ENCODE results near the gene ZNF79. TPM values are rescaled to one million over a fixed set of nuclear protein-coding genes. Genes with fewer than 3 reads are reported as not detected.

ZNF79 gene
- total RNA-seq, 4 donors from 2014 or later: 5.3 to 16.3 (median 12.7) TPM

DNA sequence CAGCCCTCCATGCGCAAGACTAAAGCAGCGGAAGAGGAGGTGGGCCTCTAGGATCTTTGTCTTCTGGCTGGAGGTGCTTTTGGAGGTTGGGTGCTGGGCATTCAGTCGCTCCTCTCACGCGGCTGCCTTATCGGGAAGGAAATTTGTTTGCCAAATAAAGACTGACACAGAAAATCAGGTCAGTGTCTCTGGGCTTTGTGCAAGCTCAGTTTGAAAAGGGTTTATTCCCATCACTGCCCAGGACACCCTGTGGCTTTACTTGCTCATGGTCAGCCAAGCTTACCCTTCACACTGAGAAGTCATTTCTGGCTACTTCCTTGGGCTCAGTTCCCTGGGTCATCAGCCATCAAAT lies 16.7 kb upstream of the ZNF79 start:
- Histone ChIP-seq H3K27ac (no peak overlapping the region), H3K36me3 (peaks cover 0 to 61% of the 10 kb centered on the region in 2 donors)
- no peak for ATAC-seq

DNA sequence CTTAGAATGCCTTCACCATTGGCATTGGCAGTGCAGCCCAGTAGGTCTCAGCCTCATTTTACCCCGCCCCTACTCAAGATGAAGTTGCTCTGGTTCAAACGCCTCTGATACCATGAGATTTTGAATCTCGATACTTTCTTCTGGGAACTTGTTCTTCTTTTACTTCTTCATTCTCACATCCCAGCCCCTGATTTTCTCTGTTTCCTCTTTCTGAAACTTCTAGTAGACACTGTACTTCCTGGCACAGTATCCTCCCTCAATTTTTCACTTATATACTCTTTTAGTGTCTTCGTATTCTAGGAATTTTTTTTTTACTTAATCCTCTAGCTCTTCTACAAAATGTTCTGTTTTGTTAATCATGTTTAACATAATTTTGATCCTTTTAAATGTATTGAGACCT lies 13.1 kb upstream of the ZNF79 start:
- Histone ChIP-seq H3K27me3 (no peaks in the 10 kb centered on the region), H3K4me3 (no peak overlapping the region), H3K27ac (no peak overlapping the region), H3K4me1 (no peaks in the 10 kb centered on the region), H3K36me3 (peaks cover 0 to 25% of the 10 kb centered on the region in 2 donors), H3K9me3 (no peaks in the 10 kb centered on the region)
- ATAC-seq: no peak
- TF ChIP-seq POLR2A (IDR thresholded peaks at IDR 0.05): no peak
- no peak for TF ChIP-seq EP300 (IDR thresholded peaks at IDR 0.05)
- TF ChIP-seq, protein P1, sequence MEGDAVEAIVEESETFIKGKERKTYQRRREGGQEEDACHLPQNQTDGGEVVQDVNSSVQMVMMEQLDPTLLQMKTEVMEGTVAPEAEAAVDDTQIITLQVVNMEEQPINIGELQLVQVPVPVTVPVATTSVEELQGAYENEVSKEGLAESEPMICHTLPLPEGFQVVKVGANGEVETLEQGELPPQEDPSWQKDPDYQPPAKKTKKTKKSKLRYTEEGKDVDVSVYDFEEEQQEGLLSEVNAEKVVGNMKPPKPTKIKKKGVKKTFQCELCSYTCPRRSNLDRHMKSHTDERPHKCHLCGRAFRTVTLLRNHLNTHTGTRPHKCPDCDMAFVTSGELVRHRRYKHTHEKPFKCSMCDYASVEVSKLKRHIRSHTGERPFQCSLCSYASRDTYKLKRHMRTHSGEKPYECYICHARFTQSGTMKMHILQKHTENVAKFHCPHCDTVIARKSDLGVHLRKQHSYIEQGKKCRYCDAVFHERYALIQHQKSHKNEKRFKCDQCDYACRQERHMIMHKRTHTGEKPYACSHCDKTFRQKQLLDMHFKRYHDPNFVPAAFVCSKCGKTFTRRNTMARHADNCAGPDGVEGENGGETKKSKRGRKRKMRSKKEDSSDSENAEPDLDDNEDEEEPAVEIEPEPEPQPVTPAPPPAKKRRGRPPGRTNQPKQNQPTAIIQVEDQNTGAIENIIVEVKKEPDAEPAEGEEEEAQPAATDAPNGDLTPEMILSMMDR (IDR thresholded peaks at IDR 0.05): no peak
- TF ChIP-seq POLR2AphosphoS5 (IDR thresholded peaks at IDR 0.05): no peak
- WGBS, 2 donors (ENCODE audit: low coverage in 1 of 2): 60 to 91% methylated on average over 1 to 4 of the region's 4 CpGs

More for the DNA sequence above, 16.7 kb upstream of the ZNF79 start:
- no peak for TF ChIP-seq POLR2A (IDR thresholded peaks at IDR 0.05)
- no peak for TF ChIP-seq EP300 (IDR thresholded peaks at IDR 0.05)
- no peak for TF ChIP-seq POLR2AphosphoS5 (IDR thresholded peaks at IDR 0.05)
- TF ChIP-seq, protein P1 (IDR thresholded peaks at IDR 0.05): no peak
- Histone ChIP-seq H3K9me3 (no peaks in the 10 kb centered on the region), H3K4me3 (no peak overlapping the region), H3K4me1 (no peaks in the 10 kb centered on the region), H3K27me3 (no peaks in the 10 kb centered on the region)
- WGBS, 2 donors (ENCODE audit: low coverage in 1 of 2): 50% methylated on average over 2 of the region's 6 CpGs; no CpG with 5 or more reads in 1 of the 2 donors

DNA sequence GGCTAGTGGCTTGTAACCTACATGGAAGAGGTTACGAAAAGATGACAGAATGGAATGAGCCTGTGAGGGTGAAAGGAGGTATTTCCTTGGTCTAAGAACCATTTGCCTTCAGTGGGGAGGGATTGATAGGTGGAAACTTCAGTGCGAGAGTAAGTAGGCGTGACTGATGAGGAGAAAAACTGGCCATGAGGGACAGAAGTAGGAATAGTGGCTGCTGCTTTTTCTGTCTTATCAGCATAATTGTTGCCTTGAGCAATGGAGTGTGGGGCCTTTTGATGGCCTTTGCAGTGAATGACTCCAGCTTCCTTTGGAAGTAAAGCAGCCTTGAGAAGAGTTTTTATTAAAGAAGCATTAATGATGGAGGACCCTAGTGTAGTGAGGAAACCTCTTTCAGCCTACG lies 9.0 kb upstream of the ZNF79 start:
- no peak for ATAC-seq
- Histone ChIP-seq H3K36me3 (peaks cover 0 to 10% of the 10 kb centered on the region in 2 donors), H3K27ac (no peak overlapping the region), H3K9me3 (no peaks in the 10 kb centered on the region), H3K4me1 (peaks cover 0 to 4% (median 0%) of the 10 kb centered on the region in 3 donors), H3K4me3 (no peak overlapping the region), H3K27me3 (no peaks in the 10 kb centered on the region)
- 91 to 92% methylated on average over 4 of the region's 4 CpGs for WGBS, 2 donors (ENCODE audit: low coverage in 1 of 2)
- no peak for TF ChIP-seq EP300 (IDR thresholded peaks at IDR 0.05)
- no peak for TF ChIP-seq POLR2A (IDR thresholded peaks at IDR 0.05)
- TF ChIP-seq, protein P1 (IDR thresholded peaks at IDR 0.05): no peak

DNA sequence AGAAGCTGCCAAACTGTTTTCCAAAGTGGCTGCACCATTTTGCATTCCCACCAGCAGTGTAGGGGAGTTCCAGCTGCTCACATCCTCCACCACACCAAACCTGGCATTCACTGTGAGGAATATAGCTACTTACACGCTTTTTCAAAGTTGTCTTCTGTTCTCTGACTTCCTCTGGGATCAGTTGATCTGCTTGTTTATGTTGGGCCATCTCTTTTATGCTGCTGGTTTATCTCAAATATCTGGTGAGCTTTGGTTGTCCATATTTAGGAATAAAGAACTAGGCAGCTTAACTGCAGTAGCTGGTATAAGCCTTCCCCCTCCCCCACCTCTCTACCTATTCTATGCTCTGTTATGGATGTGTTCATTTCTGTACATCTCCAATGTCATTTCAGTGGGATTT lies 8.5 kb upstream of the ZNF79 start:
- no peaks in the 10 kb centered on the region for H3K9me3 ChIP-seq
- H3K27me3 ChIP-seq: no peaks in the 10 kb centered on the region
- H3K27ac ChIP-seq: no peak overlapping the region
- peaks cover 0 to 5% (median 0%) of the 10 kb centered on the region in 3 donors for H3K4me1 ChIP-seq
- no peak for ATAC-seq
- no peak for TF ChIP-seq POLR2A (IDR thresholded peaks at IDR 0.05)
- peak; percentile 17 for TF ChIP-seq POLR2AphosphoS5 (IDR thresholded peaks at IDR 0.05)
- TF ChIP-seq, protein P1 (IDR thresholded peaks at IDR 0.05): no peak
- TF ChIP-seq EP300 (IDR thresholded peaks at IDR 0.05): no peak
- H3K36me3 ChIP-seq: peaks cover 0 to 10% of the 10 kb centered on the region in 2 donors
- 62 to 78% methylated on average over 1 of the region's 1 CpG for WGBS, 2 donors (ENCODE audit: low coverage in 1 of 2)
- H3K4me3 ChIP-seq: no peak overlapping the region

DNA sequence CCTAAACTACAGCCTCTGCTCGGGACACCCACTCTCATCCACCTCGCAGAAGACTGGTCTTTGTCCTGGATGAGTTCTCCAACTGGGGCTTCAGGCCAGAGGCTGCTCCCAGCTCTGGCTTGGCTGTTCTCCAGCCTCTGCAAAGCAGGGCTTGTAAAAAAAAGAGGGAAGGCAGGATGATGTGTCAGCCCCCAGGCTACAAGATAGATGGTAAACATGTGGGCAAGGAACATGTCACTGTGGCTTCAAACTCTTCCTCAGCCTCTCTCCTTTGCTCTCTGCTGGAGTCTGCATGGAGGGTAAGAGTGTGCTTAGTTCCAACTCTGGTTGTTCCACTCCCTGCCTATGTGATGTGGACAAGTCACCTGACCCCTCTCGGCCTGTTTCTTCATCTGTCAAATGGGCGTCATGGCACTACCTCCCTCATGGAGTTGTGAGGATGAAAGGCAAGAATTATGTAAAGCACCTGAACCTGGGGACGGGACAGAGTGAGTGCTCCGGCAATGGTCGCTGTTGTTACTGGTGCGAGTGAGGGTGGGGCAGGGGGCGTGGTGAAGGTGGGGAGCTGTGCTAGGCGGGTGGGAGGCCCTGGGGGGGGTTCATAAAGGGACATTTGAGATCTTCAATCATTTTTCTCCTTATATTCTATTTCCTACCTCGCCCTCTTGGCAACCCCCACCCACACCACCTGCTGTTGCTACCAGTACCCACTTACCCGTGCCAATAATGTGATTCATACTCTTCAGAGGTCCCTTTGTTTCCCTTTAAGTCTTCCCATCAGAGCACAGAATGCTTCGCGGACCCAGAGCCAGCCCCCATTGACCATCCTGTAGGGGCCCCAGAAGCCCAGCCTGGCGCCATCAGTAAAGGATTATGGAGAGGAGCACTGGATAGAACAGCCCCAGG lies 6.8 kb upstream of the ZNF79 start:
- no peak overlapping the region for H3K4me3 ChIP-seq
- ATAC-seq: no peak
- peaks cover 0 to 22% (median 1%) of the 10 kb centered on the region in 3 donors for H3K4me1 ChIP-seq
- peaks cover 0 to 10% of the 10 kb centered on the region in 2 donors for H3K36me3 ChIP-seq
- no peak for TF ChIP-seq POLR2AphosphoS5 (IDR thresholded peaks at IDR 0.05)
- no peak for TF ChIP-seq EP300 (IDR thresholded peaks at IDR 0.05)
- TF ChIP-seq POLR2A (IDR thresholded peaks at IDR 0.05): no peak
- TF ChIP-seq, protein P1 (IDR thresholded peaks at IDR 0.05): no peak
- no peaks in the 10 kb centered on the region for H3K27me3 ChIP-seq
- no peak overlapping the region for H3K27ac ChIP-seq
- no peaks in the 10 kb centered on the region for H3K9me3 ChIP-seq
- WGBS, 2 donors (ENCODE audit: low coverage in 1 of 2): 66 to 80% methylated on average over 2 to 13 of the region's 15 CpGs
